Right ventricle myocardium inferior (tissue), 1 donor: ENCODE data around the gene JPT1. TPM values are rescaled to one million over a fixed set of nuclear protein-coding genes. Genes with fewer than 3 reads are reported as not detected.
"Not testable (repeated sequence)": the region's sequence is repeated elsewhere in the genome, so short reads cannot be mapped to it uniquely, and the experiment has no call there.

ENCODE experiments used
- ATAC-seq: fragments of 200-7000 bp; cut with Tn5 transposase; one replicate; pipeline ENCODE4 v1.9.1; 2020; ENCODE audit warnings: mild to moderate bottlenecking, moderate library complexity
- DNase-seq: peaks from one replicate; pipeline ENCODE4 v3.0.0; 2021; ENCODE audit errors: missing footprints
- intact Hi-C: fragments of 100-400 bp; cut with DNase I; formaldehyde crosslinking; loops from one replicate; pipeline ENCODE4 v1.11.0; 2022
- total RNA-seq: library from RNA; stranded (reverse); fragmentation: NEBNext Ultra II Directional; extraction: Animal tissue kit (Norgen Biotek cat#: 25700); gene quantifications from one replicate; pipeline ENCODE4 v1.2.1, GENCODE V29; 2021
- donor health status: DM: no; HTN: yes; CAD: no; lungs with severe emphysema.

Gene JPT1
- total RNA-seq, 1 donor from 2014 or later = 17.1 TPM

DNA sequence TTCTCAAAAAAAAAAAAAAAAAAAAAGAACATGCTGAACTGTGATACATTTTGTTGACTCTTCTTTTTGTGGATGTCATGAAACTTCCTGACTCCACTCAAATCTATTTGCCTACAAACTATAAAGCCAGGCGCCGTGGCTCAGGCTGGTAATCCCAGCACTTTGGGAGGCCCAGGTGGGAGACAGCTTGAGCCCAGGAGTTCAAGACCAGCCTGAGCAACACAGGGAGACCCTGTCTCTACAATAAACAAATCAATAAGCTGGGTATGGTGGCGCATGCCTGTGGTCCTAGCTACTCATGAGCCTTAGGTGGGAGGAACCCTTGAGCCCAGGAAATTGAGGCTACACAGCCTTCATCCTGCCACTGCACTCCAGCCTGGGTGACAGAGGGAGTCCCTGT is 21.3 kb downstream of the JPT1 start:
- ATAC-seq = no peak
- no peak for DNase-seq
- intact Hi-C loops = no loop called here

DNA sequence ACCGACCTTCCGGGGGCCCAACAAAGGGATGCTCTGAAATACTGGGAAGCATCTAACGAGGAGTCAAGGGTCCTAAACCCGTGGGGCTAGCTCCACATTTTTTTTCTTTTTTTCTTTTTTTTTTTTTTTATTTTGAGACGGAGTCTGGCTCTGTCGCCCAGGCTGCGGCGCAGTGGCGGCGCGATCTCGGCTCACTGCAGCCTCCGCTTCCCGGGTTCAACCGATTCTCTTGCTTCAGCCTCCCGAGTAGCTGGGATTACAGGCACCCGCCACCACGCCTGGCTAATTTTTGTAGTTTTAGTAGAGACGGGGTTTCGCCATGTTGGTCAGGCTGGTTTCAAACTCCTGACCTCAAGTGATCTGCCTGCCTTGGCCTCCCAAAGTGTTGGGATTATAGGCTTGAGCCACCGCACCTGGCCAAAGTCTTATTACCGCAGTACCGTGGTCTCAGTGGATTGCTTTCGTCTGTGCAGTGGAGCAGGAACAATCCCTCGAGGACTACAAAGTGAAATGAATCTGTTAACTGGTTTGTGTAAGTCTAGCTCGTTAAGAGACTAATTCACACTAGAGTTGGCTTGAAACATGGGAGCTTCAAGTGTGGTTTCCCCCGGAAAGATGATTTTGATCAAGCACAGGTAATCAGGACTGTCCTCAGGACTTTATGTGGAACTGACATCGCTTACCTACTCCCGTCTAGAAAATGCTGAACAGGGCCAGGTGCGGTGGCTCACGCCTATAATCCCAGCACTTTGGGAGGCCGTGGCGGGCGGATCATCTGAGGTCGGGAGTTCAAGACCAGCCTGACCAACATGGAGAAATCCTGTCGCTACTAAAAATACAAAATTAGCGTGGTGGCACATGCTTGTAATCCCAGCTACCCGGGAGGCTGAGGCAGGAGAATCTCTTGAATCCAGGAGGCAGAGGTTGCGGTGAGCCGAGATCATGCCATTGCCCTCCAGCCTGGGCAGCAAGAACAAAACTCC is 22.0 kb downstream of the JPT1 start:
- ATAC-seq, DNase-seq, intact Hi-C loops: not testable (repeated sequence)

DNA sequence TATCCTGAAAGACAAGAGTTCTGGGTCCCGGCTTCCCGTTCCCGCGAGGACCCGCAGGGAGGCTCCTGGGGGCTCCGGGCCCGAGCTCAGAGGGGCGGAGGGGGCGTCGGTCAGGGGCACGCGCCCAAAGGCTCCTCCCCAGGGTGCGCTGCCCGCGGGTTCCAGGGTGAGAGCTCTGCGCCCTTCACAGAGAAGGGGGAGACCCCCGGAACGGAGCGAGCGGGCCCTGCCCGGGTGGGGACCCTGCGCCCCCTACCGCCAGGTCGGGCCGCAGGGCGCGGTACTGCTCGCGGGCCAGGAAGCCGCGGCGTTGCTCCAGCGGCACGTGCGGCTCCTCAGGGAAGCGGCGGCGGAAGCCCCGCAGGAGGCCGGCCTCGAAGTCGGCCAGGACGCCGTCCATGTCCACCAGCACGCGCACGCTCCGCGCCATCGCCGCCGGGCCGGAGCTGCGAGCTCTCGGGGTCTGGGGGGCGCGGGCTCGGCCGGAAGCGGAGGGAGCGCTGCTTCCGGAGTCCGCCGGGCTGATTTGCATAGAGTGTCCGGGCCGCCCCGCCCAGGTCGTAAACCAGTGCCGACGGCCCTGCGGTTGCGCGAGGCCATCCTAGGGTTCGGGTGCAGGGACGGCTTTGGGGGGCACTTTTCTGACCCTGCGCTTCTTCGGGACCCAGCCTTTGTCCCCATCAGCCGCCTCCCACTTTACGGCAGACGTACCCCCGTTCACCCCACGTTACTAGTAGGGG is 22.9 kb downstream of the JPT1 start, which contains the start of gene NT5C:
TSS of gene NT5C (minus strand) at position 465 of the 740 bp plus-strand sequence. CDS start at position 430, 35 bp downstream.
- ATAC-seq = peak; percentile 93
- DNase-seq = peak; percentile 93
- intact Hi-C loops = loop anchor here (2.0 kb wide), 1 partner anchor 17 kb away; no protein-coding TSS in a partner anchor

DNA sequence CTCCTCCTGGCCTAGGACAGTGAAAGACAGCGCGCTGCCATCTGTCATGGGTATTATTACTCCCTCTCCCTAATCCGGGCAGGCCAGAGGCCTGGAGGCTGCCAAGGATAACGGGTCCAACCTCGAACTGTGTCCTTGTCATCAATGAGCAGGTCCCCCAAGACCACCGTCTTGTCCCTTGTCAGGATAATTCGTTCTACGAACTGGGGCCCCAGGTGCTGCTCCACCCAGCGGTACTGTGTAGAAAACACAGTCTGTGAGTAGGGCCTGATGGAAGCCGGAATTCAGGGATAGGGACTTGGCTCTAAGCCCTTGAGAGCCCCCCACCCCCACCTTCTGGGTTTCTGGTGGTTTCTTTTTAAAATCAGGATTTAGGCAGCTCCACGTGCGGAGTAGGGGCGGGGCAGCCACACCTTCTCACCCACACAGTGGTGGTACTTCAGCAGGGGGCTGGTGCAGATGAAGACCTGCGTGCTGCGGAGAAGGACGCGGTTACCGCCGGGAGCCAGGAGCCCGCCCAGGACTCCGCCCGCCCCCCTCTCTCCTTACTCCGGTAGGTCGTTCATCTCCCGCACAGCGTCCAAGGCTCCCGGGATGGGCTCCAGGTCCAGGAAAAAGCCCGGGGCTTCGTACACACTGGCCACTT is 23.6 kb downstream of the JPT1 start:
- ATAC-seq (peak; percentile 46), DNase-seq (no peak)
- intact Hi-C loops = loop anchor here (2.0 kb wide), 1 partner anchor 16 kb away; no protein-coding TSS in a partner anchor

DNA sequence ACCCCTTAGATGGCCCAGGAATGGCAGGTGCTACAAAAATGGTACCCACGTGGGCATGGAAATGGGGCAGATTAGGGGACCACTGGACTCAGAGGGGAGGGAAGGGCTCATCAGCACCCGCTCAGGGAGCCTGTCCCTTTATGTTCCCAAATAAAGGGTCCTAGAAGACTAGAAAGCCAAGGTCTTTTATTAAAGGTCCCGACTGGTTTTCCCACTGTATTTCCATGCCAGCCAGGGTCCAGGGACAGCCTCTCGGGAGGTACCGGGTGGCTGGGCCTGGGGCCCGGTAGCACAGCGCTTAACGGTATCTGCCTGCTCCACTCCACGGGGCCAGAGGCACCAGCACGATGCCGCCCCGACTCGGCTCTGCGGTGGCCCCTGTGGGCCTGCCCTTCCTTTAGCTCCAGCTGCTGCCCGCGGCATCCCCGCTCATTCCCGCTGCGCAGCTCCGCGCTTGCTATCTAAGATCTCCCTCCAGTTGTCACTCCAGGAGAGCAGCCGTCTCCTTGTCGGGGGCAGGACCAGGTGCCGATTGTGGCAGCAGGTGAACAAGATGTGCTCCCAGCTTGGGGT is 24.2 kb downstream of the JPT1 start:
- intact Hi-C loops = loop anchor here (2.0 kb wide), 1 partner anchor 15 kb away; no protein-coding TSS in a partner anchor

DNA sequence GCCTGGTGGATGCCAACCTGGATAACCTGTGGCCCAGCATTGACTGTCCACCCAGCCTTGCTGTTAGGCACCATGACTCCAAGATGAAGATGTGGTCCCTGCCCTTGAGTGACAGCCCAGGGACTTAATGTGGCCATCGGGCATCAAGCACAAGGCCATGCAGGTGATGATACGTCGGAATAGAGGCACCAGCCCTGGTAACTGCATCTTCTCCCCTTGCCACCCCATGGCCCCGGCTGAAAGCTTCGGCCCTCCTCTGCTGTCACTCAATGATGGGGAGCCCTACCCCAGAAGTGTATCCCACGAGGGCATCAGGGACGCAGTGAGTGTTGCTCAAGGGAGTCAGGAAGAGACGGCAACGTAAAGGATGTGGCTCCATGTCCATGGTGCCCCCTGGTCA is 24.7 kb downstream of the JPT1 start:
- intact Hi-C loops = no loop called here
- no peak for DNase-seq
- no peak for ATAC-seq

More for the DNA sequence above, 24.2 kb downstream of the JPT1 start:
- DNase-seq (no peak), ATAC-seq (no peak)

DNA sequence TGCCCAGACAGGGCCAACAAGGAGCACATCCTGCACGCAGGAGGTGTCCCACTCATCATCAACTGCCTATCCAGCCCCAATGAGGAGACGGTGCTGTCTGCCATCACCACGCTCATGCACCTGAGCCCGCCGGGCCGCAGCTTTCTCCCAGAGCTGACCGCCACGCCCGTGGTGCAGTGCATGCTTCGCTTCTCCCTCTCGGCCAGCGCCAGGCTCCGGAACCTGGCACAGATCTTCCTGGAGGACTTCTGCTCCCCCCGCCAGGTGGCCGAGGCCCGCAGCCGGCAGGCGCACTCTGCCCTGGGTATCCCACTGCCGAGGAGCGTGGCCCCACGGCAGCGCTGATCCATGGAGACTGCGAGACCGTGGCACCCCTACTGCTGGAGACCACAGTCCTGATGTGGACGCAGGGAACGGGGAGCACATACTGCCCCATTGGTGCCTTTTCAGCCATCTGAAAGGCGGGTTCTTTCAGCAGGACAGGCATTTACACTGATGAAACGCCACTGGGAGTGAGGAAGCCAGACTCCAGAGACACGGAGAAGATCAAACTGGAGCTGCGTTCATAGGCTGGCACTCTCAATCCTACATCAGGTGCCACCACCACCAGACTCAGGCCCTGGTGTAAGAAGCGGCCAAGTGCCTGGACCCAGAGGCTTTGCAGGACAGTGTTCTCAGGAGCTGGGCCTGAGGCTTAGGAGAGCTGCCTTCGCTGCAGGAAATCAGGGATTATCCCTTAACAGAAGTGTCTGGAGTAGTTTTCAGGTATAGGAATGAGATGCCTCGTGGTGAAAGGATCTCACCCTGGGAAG is 25.4 kb downstream of the JPT1 start:
- intact Hi-C loops = no loop called here
- ATAC-seq (no peak), DNase-seq (no peak)

DNA sequence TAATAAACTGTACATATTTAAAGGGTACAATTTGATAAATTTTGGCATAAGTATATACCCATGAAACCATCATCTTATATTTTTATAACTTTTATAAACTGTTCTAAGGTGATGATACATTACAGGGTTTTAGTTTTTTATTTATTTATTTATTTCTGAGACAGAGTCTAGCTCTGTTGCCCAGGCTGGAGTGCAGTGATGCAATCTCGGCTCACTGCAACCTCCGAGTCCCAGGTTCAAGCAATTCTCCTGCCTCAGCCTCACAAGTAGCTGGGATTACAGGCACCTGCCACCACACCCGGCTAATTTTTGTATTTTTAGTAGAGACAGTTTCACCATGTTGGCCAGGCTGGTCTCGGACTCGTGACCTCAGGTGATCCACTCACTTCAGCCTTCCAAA is 26.4 kb downstream of the JPT1 start:
- ATAC-seq, intact Hi-C loops, DNase-seq: not testable (repeated sequence)

DNA sequence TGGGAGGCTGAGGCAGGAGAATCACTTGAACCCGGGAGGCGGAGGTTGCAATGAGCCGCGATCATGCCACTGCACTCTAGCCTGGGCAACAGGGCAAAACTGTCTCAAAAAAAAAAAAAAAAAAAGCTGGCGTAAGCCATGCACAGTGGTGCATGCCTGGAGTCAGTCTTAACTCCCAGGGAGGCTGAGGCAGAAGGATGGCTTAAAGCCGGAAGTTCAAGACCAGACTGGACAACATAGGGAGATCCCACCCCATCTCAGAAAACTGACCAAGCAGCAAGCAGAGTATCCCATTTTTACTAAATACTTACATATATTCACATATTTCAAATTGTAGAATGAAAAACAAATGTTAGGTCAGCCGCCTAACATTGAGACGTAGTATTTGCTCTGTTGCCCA is 27.4 kb downstream of the JPT1 start:
- no peak for ATAC-seq
- intact Hi-C loops = no loop called here
- DNase-seq = no peak

DNA sequence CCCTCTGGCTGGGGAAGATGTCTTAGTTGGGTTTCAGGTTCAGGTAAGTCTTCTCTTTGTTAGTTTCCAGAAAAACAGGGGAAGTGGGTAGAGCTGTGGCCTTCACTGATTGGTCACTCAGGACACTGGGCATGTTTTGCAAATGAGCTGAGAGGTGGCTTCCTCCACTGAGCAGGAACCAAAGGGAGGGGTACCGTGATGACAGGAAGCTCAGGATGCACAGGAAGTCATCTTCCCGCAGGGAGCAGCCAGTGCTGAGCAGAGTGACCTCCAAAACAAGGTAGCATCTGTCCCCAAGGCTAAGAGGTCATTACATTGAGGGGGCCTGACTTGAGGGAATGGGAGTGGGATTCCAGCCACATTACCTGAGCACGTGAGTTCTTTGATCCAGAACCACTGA is 28.3 kb downstream of the JPT1 start:
- DNase-seq (no peak), ATAC-seq (no peak)
- intact Hi-C loops = no loop called here

DNA sequence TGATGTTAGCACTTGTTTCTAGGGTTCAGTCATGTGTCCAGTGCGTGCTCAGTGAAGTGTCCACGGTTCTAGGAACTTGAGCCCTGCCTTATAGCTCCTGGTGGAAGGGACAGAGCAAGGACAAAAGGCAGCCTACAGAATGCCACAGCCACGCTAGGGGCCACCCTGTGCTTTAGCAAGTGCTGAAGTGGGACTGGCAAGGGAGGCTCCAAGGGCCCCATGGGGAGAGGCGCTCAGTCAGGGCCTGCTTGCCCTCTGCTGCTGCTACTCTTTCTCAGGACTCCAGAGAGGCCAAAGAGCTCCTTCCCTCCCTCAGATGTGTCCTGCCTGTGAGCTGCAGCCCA is 29.5 kb downstream of the JPT1 start:
- ATAC-seq (no peak), DNase-seq (no peak)
- intact Hi-C loops = no loop called here

DNA sequence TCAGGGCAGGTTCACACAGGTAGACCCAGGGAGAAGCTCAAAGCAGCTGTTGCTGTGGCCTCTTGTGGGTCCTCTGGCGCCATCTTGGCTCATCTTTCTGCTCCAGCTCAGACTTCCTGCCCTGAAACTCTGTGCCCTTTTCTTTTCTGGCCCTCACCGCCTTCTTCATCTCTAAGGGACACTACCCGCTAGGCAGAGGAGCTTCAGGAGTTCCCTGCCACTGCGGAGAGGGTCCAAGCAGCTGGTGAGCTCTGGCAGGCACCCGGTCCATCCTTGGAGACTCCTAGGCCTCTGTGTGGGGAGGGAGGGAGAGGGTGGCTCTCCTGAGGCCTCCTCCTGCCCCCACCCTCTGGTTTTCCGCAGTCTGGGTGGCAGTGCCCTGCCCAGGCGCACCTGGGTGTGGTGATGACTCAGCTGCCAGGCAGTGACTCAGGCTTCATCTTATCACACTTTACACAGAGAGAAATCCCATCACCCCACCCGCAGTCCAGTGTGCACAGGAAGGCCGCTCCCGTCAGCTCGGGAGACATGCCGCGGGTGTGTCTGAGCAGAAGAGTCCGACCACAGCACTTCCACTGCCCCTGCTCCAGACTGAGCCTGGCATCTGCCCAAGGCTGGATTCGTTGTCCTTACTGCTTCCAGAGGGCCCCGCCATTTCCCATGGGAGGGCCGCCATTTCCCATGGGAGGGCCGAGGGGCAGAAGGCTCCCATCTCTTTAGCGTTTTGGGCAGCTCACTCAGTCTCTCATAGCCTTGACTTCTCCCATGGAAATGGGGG is 30.1 kb downstream of the JPT1 start:
- peak; percentile 83 for DNase-seq
- intact Hi-C loops = no loop called here

DNA sequence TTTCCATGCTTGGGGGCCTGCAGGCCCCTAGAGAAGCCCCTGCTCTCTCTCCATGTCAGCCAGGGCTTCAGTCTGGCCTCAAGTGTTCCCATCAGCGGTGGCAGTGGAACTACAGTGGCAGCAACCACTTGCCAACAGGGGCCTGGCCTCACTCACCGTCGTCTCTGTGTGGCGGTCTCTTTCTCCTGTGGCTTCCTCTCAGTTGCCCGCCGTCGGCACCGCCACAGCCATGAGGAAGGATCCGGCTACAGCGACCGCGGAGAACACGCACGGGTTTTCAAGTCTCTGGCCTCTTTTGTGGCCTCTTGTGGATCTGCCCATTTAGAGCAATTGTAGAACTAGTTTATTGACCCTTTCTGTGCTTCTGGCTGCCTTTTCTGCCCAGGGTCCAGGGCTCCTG is 36.0 kb downstream of the JPT1 start:
- DNase-seq = no peak
- intact Hi-C loops = no loop called here
- no peak for ATAC-seq

More for the DNA sequence above, 30.1 kb downstream of the JPT1 start:
- peak; percentile 35 for ATAC-seq

DNA sequence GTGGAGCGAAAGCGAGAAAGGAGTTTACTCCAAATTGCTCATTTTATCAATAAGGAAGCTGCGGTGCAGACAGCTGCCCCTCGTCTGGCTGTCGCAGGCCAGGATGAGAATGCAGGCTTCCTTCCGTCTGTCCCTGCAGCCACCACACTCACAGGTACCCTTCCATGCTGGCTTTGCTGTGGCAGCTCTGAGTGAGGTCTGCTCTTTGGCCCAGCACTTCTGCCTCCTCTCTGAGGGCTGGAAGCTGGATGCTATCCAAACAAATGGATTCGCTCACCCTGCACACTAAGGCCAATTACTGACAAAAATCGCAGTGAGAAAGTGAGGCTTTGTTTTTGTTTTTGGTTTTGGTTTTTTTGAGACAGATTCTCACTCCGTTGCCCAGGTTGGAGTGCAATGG is 37.6 kb downstream of the JPT1 start:
- intact Hi-C loops = no loop called here
- ATAC-seq = no peak
- DNase-seq = no peak

DNA sequence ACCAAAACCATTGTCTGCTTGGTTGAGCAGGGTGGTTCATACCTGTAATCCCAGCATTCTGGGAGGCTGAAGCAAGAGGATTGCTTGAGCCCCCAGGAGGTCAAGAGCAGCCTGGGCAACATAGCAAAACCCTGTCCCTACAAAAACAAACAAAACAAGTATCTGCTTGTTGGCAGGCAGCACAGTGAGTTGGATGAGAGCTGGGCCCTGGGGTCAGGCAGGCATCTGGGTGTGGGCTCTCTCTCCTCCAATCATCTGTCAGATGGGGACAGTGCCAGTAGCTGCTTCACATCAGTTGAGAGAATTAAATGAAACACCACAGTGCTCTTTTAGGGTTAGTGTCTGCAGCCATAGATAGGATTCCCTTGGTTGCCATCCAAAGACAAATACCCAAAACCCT is 38.8 kb downstream of the JPT1 start:
- DNase-seq (no peak), ATAC-seq (no peak)
- intact Hi-C loops = loop anchor here (2.0 kb wide), 2 partner anchors 15 to 85 kb away; partner anchors contain the start of gene NT5C

DNA sequence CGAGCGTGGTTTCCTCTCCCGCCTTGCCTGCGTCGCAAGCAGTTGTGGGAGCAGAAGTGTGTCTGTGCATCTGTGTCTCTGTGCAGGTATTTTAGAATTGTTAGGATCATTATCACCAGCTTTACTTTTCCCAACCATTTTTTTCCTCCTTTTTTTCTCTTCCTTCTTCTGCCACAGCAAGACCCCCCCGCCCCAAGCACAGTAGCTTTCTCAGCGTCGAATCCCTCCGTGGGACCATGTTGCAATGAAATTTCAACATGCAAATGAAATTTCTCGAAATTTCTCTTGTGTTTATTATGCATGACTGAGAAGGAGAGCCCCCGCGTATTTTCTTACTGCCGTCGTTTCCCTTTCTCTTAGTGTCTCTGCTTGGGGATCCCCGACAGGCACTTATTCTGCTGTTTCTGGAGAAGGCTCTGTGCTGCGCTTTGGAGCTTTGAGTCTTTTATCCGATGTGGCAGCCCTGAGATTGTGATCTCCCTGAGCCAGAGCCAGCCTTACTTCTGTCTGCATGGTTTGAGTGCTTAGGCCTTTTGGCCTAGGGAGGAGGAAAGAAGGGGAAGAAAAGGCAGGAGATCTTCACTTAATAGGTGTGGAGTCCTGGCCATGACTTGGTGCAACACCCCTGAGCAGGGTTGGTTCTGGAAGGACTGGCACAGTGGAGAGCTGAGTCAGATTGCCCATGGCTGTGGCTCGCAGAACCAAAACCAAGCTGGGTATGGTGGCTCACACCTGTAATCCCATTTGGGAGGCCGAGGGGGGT is 39.6 kb downstream of the JPT1 start:
- intact Hi-C loops = loop anchor here (1.0 to 2.0 kb wide), 4 partner anchors 16 to 86 kb away; partner anchors contain the start of gene NT5C
- ATAC-seq = no peak
- no peak for DNase-seq
